ENCODE measurements around the gene NIM1K.
"Not testable (repeated sequence)": the region's sequence is repeated elsewhere in the genome, so short reads cannot be mapped to it uniquely, and the experiment has no call there.

NIM1K gene

DNA sequence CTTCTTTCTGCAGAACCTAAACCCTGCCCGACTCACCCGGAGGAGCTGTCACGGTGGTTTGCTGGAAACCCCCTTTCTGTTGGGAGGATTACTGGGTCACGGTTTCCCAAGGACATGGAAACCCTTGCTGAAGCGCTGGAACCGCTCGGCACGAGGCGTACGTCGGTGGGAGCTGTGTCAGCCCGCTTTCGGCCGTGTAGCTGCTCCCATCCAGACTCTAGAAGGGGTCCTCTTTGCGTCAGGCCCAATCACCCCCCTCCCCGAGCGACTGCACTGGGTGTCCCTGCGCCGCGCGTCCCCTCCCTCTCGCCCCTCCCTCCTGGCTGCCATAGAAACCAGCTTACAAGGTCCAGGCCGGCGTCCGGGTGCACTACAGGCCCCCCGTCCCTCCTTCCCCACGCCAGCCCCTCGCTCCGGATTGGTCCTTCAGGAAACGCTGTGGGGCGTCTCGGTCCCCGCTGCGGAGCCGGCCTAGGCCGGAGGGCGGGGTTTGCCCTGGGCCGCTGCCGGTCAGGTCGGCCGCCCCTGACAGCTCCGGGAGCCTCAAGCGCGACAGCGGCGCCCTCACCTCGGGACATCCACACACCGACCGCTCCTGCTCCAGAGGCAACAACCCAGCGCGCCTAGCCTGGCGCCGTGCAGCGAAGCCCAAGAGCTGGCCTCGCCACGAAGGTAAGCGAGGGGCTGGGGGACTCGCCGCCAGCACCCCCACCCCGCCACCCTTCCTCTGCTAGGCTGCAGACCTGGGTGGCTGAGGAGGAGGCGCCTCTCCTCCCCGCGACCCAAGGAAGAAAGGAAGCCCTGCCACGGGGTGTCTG is at the start of gene NIM1K:
TSS of gene NIM1K (plus strand) at position 486 of the 818 bp plus-strand sequence. CDS start 53,551 bp downstream, outside the sequence.
- no peak for DNase-seq

DNA sequence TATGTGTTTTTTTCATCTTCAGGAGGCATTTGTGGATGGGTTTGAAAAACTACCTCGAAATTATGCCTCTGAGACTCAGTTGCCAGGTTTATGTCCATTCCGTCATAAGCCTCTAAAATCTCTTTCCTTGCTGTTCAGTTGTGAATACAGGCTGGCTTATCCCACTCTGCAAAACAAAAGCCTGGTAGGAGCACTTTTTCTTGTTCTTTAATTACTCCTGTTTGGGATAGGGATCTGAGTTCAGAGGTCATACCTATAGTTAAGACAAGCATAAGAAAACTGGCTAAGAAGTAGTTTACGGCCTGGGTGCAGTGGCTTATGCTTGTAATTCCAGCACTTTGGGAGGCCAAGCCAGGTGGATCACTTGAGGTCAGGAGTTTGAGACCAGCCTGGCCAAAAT is 47.0 kb upstream of the NIM1K start:
- no peak for DNase-seq

DNA sequence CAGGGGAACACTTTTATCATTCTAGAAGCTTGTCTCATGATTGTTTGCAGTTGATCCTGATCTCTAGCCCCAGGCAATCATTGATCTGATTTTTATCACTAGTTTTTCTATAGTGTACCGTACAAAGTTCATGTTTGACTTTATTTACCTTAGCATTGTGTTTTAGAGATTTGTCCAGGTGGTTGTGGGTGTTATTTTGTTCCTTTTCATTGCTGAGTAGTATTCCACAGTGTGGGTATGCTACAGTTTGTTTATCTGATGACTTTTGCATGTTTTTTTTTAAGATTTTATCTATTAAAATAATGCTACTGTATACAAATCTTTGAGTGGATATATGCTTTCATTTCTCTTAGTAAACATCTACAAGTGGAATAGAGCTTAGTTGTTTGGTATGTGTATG is 45.1 kb upstream of the NIM1K start:
- DNase-seq, result no peak

DNA sequence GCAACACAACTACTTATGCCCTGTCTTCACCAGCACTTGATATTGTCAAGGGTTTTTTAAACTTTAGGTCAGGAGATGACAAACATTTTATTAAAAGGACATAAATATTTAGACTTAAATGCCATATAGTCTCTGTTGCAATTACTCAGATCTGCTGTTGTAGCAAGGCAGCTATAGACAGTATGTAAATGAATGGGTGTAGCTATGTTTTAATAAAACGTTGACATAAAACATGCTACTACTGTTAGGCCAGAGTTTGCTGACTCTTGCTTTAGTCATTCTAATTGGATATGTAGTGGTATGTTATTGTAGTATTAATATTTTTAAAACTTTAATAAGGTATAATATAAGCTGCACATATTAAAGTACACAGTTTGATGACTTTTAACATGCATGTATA is 43.6 kb upstream of the NIM1K start:
- DNase-seq, result no peak

DNA sequence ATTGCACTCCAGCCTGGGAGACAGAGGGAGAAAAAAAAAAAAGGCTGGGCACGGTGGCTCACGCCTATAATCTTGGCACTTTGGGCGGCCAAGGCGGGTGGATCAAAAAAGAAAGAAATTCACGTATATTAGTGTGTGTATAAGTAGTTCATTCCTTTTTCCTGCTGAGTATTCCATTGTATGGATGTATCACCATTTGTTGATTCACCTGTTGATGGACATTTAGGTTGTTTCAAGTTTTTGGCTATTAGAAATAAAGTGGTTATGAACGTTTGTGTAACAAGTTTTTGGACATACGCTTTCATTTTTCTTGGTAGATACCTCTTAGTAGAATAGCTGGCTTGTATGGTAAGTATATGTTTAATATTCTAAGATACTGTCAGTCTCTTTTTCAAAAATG is 42.8 kb upstream of the NIM1K start:
- no peak for DNase-seq

DNA sequence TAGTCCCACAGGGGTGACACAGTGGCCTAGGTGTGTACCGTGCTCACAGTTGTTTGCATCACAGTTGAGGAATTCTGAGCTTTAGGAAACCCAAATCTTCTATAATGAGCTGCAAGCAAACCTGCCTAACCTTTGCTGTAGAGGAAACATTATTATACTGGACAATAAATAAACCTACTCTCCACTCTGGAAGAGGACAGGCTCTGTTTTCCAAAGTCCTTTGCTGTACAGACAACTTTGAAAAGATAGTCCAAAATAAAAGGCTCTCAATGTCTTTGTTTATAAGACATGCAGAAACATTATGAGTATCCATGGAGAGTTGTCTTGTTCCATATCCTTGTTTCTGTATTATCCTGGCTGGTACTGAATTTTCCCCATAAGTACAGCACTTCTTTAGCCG is 42.0 kb upstream of the NIM1K start:
- no peak for DNase-seq

DNA sequence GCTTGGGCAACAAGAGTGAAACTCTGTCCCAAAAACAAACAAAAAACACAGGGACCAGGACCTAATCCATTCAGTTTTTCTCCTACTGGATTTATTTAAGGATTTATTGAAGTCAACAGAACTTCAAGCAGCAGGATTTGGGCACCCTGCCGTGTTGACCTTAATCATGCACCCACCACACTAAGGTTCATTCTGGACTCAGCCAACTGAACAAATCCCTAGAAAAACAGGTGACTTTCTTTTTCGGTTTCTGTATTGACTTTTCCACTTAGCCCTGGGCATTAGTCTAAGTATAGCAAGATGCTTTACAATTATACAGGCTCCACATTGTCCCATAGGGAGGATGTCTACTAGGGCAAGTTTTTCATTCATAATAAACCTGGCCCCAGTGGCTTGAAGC is 41.3 kb upstream of the NIM1K start:
- no peak for DNase-seq

DNA sequence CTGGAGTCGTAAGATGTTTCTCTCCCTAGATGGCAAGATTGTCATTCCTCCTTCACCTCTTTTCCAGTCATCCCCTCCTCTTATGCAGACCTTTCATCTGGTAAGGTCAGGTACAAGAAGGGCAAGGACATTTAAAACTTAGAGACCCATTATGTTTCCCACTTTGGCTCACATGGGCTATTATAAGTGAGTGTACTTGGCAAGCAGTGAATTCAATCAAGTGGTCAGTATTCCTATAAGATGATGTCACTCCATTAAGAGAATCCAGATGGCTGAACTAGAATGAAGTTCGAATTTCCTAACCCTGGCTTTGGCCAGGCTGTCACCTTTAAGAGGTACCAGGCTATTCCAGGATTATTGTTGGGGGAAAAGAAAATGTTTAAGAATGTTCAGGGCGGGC is 39.1 kb upstream of the NIM1K start:
- DNase-seq, result no peak

DNA sequence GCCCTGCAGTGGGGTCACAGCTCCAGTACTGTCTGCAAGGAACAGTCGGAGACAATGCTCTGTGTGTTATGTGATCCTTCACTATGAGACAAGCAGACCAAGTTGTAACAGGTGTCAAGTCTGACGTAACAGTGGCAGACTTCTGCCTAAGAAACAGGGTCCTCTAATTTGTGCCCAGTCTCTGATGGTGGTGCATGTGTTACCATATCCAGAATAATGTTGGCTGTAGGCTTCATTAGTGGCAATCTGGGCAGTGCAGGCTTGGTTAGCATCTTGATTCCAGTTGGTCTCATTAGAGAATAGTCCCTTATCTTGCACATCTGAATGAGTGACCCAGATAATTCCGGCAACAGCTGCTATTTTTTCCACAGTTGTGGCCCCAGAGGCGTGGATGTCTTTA is 37.6 kb upstream of the NIM1K start:
- DNase-seq, result no peak

DNA sequence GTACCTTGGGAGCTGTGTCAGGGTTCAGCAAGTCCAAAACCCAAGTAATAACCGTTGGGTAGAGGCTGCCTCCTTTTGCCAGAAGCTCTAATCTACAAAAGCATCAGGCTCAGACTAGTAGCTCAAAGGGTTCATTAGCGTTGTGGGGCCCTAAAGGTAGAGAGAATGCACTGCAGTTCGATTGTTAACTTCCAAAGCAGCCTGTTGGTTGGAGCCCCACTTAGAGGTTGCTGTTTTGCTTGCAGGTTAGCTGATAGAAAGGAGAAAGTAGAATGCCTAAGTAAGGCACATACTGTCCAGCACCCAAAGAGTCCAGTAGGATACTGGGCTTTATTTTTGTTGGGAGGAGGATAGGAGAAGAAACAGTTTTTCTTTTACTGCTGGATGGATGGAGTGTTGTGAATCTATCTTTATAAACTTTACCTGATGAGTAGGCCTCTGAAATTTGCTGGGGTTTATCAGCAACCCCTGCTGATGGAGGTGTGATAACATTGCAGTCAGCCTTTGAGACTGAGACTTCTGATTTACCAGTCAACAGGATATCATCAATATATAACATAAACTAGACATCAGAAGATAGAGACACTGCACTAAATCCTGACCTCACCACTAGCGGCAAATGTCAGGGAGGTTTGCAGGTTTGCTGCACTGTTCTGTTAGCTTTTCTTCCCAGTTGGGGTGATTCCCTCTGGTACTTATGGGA is 36.5 kb upstream of the NIM1K start:
- no peak for DNase-seq

DNA sequence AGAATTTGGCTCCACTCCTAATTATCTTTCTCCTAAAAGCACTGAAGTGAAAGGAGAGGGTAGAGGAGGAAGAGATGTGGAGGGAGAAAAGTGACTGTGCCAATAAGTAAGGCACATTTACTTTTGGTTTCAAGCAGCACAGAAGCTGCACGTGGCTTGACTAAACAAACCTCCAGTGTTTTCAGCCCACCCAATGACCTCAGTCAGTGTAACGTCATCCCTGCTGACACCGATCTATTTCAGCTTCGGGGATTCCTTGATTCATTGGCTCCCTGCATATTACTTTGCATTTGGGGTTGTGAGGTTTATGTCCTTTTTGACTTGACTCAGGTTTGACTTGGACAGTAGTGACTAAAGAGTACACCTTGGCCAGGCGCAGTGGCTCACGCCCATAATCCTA is 35.6 kb upstream of the NIM1K start:
- DNase-seq, result no peak

DNA sequence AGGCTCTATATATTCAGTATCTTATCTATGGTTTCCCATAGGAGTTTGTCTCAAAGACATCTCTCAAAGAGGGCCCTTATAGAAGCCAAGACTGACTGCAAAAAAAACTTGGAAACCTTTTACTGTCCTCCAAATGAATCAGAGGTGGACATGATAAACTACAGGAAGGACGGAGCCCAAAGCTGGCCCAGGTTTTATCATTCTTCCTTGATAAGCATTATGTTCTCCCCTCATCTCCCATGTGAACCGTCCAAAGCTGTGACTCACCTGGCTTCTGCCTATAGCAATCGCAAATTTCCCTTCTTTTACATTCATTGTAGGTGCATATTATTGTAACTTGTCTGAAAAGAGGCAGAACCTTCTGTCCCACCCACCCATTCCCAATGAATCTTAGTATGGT is 35.0 kb upstream of the NIM1K start:
- no peak for DNase-seq

DNA sequence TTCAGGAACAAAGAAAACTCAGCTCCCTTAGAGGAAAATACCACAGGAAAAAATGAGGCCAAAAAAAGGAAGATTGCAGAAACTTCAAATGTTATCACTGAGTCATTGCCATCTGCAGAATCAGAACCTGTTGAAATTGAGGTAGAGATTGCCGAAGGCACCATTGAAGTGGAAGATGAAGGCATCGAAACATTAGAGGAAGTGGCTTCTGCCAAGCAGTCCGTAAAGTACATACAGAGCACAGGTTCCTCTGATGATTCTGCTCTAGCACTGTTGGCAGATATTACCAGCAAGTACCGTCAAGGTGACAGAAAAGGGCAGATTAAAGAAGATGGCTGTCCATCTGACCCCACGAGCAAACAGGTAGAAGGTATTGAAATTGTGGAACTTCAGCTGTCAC is 30.8 kb upstream of the NIM1K start:
- no peak for DNase-seq

DNA sequence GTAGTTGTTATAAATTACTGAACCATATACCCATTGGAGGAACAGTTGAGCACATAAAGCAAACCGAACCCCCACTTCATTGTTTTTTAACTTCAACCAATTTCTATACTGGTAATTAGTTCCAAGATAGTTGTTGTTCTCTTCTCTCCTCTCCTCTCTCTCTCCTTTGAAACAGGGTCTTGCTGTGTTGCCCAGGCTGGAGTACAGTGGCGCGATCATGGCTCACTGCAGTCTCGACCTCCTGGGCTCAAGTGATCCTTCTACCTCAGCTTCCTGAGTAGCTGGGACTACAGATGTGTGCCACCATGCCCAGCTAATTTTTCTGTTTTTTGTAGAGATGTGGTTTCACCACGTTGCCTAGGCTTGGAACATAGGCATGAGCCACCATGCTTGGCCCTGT is 27.2 kb upstream of the NIM1K start:
- not testable (repeated sequence) for DNase-seq

DNA sequence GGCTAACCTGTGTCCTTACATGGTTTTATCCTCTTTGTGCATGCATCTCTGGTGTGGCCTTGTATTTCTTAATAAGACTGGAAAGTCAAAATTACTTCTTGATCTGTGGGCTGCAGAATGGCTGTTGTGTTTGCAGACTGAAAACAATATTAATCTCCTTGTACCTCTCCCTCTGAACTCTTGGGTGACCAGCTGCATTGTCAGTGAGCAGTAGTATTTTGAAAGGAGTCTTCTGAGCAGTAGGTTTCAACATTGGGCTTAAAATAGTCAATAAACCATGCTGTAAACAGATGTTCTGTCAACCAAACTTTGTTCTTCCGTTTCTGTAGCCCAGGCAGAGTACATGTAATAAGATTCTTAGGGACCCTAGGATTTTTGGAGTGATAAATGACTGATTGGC is 26.7 kb upstream of the NIM1K start:
- no peak for DNase-seq

DNA sequence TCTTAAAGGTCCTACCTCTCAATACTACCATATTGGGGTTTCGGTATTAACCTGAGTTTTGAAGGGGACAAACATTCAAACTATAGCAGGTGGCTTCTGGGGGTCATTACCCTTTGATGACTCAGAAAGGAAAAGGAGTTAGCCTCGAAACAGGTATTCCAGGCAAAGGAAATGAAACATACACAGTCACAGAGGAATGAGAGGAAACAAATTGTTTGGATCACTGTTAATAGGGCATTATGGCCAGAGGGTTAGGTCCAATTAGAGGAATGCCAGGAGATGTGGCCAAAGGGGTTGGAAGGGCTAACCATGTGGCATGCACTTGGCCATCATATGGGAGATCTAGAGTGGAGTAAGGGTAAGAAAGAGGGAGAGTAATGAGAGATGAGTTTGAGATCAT is 23.9 kb upstream of the NIM1K start:
- no peak for DNase-seq

DNA sequence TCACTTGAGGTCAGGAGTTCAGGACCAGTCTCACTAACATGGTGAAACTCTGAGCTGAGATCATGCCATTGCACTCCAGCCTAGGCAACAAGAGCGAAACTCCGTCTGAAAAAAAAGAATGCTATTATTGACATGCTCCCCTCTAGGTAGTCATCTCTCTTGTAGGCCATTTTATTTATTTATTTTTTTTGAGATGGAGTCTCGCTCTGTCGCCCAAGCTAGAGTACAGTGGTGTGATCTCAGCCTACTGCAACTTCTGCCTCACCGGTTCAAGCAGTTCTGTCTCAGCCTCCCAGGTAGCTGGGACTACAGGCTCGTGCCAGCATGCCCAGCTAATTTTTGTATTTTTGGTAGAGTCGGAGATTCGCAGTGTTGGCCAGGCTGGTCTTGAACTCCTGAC is 20.6 kb upstream of the NIM1K start:
- no peak for DNase-seq

DNA sequence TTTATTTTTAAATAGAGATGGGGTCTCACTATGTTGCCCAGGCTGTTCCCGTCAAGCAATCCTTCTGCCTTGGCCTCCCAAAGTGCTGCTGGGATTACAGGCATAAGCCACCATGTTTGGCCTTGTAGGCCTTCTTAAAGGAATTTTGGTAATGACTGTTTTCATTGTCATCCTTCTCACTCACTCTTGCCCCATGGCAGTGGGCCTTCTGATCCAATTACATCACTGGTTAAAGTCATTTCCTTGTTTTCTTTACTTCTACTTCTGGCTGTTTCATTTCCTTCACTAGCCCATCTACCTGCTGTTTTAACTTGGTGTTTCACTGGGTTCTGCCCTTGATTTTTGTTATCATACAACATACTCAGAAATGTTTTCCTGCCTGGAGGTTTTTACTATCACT is 20.1 kb upstream of the NIM1K start:
- DNase-seq, result no peak

DNA sequence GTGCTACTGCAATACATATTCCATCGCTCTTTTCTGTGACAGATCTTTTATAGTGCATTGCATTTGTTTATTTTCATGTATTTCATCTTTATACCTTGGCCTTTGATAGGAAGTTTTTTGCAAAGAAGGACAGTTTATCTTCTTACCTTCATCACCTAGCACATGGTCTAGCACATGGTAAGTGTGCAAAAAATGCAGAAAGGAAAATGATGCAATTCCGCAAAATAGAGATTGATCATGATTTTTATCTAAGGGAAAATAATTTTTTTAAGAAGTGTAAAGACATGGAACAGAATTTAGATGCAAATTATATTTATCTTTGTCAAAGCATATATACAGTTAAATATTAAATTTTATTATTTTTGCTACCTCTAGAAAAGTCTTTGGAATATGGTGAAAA is 19.2 kb upstream of the NIM1K start:
- DNase-seq, result no peak

DNA sequence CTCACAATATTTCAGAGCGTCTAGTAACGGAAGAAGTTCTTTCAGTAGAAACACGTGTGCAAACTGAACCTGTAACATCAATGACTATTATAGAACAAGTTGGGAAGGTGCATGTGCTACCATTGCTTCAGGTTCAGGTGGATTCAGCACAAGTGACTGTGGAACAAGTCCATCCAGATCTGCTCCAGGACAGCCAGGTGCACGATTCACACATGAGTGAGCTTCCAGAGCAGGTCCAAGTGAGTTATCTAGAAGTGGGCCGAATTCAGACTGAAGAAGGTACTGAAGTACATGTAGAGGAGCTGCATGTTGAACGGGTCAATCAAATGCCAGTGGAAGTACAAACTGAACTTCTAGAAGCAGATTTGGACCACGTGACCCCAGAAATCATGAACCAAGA is 17.4 kb upstream of the NIM1K start:
- no peak for DNase-seq

DNA sequence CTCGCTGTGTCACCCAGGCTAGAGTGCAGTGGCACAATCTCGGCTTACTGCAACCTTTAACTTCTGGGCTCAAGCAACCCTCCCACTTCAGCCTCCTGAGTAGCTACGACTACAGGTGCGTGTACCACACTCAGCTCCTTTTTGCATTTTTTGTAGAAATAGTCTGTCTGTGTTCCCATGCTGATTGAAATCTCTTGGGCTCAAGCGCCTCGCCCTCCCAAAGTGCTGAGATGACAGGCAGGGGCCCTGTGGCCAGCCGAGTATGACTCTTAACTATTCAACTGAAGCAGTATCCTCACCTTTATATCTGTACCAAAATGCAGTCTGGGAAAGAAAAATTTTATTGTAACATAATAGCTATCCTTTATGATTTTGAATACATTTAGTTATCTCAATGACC is 12.2 kb upstream of the NIM1K start:
- no peak for DNase-seq

DNA sequence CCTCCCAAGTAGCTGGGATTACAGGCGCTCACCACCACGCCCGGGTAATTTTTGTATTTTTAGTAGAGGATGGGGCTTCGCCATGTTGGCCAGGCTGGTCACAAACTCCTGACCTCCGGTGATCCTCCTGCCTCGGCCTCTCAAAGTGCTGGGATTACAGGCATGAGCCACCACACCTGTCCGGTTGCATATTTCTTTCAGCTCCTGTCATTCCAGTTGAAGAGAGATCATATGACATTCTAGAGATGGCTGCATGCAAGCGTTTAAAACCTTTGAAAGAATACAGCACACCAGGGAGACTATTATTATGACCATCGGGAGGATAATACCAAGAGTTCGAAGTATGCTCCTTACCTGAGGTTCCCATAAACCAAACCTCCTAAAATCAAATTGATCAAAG is 9.6 kb upstream of the NIM1K start:
- DNase-seq, result no peak

DNA sequence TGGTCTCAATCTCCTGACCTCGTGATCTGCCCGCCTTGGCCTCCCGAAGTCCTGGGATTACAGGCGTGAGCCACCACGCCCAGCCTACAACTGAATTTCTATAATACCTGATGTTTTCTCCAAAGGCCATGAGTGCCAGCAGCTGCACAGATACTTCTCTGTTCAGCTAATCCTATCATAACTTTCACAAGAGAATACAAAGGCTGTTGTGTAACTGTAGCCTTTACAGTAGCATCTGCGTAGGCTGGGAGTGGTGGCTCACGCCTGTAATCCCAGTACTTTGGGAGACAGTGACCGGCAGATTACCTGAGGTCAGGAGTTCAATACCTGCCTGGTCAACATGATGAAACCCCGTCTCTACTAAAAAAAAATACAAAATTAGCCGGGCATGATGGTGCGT is 8.9 kb upstream of the NIM1K start:
- not testable (repeated sequence) for DNase-seq

DNA sequence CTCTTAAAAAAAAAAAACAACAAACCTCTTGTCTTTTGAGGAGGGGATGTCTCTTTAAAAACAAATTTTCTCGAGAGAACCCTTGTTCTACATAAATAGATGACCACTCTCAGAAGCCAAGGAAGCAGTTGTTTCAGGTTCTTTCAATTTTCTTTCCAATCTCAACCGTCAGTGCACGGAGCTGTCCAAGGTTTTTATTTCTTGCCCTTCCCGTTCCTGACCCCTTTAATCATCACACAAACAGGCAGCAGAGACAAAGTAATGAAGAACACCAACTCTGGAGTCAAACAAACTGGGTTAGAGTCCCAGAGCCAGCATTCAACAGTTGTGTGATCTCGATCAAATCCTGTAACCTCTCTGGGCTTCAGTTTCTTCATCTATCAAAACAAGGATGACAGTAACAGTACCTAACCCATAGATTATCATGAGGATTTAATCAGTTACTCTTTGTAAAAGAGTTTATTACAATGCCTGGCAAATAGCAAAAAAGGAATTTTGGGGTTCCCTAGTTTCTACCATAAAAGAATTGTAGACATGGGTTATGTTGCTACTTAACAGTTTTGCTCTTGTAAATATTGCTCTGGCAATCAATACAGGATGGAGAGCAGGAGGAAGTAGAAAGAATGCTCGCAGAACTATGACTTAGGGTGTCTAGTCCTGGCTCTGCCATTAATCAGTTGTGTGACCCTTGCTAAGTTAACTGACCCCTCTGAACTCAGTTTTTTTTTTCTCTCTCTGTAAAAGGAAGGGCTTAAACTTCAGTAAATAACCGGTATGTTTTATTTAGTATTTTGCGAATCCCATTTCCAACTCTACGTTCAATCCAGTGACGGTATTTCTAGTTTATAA is 1.0 kb upstream of the NIM1K start:
- DNase-seq, result no peak

Measured in NCI-H2029 treated with DMSO at 0.1 percent for 48 hours (cell line).